ENCODE measurements around the gene BCKDHA.

DNA sequence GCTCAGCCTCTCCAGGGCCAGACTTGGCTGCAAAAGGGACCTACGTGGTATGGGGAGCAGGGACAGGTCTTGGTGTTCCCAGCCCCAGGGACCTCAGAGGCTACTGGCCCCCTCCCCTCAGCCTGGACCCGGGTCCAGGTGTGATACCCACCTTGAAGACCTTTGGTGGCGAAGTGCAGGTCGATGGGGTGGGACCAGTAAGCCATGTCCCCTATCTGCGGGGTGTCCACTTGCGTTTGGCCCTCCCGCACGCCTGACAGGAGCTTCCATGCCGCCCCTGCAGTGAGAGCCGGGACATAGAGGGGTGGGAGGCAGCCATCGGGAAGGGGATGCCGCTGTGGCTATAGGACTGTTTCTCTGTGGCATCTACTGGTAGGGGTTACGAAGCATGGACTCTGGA is 39.9 kb upstream of the BCKDHA start:
- TF ChIP-seq, protein P1, sequence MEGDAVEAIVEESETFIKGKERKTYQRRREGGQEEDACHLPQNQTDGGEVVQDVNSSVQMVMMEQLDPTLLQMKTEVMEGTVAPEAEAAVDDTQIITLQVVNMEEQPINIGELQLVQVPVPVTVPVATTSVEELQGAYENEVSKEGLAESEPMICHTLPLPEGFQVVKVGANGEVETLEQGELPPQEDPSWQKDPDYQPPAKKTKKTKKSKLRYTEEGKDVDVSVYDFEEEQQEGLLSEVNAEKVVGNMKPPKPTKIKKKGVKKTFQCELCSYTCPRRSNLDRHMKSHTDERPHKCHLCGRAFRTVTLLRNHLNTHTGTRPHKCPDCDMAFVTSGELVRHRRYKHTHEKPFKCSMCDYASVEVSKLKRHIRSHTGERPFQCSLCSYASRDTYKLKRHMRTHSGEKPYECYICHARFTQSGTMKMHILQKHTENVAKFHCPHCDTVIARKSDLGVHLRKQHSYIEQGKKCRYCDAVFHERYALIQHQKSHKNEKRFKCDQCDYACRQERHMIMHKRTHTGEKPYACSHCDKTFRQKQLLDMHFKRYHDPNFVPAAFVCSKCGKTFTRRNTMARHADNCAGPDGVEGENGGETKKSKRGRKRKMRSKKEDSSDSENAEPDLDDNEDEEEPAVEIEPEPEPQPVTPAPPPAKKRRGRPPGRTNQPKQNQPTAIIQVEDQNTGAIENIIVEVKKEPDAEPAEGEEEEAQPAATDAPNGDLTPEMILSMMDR (IDR thresholded peaks at IDR 0.05; ENCODE audit: insufficient read depth, low read length), result no peak
- TF ChIP-seq POLR2AphosphoS5 (IDR thresholded peaks at IDR 0.05; ENCODE audit: low read depth), result no peak
